ENCODE data around the gene GPD2.
A peak's percentile ranks its signal among the peaks of the same experiment; 100 is the strongest.

Gene GPD2

GRCh38 chr2:156398176-156398575 is 38.0 kb upstream of the GPD2 start:
- H4K20me1 ChIP-seq (ENCODE audit: insufficient read depth), result no peaks in the 10 kb centered on the region
- no peak for TF ChIP-seq CTCF (conservative IDR thresholded peaks at IDR 0.05; ENCODE audit: low read depth, low read length)
- no peak overlapping the region for H3K27ac ChIP-seq
- H3K4me1 ChIP-seq (ENCODE audit: low read depth, poor library complexity, severe bottlenecking), result peaks cover 21% of the 10 kb centered on the region
- no peaks in the 10 kb centered on the region for H3K27me3 ChIP-seq (ENCODE audit: insufficient read depth, low read depth)
- no peak overlapping the region for H3K9ac ChIP-seq
- no peaks in the 10 kb centered on the region for H3K79me2 ChIP-seq (ENCODE audit: insufficient read depth, low read depth)
- H2AFZ ChIP-seq (ENCODE audit: low read depth), result no peak overlapping the region
- no peak overlapping the region for H3K4me2 ChIP-seq
- H3K36me3 ChIP-seq (ENCODE audit: insufficient read depth), result no peaks in the 10 kb centered on the region
- no peak overlapping the region for H3K4me3 ChIP-seq (IDR thresholded peaks at IDR 0.05; ENCODE audit: insufficient read depth, low read depth, low read length)

- Histone ChIP-seq H2AFZ (ENCODE audit: low read depth) (peak overlapping the region; percentile 81), H3K4me2 (peak overlapping the region; percentile 74), H3K27ac (peak overlapping the region; percentile 34; the same call in 1 of the 2 replicates), H3K27me3 (ENCODE audit: insufficient read depth, low read depth) (no peaks in the 10 kb centered on the region), H3K36me3 (ENCODE audit: insufficient read depth) (no peaks in the 10 kb centered on the region), H3K4me3 (IDR thresholded peaks at IDR 0.05; ENCODE audit: insufficient read depth, low read depth, low read length) (peak overlapping the region; percentile 97), H3K9ac (peak overlapping the region; percentile 50), H3K4me1 (ENCODE audit: low read depth, poor library complexity, severe bottlenecking) (peaks cover 21% of the 10 kb centered on the region), H4K20me1 (ENCODE audit: insufficient read depth) (no peaks in the 10 kb centered on the region), H3K79me2 (ENCODE audit: insufficient read depth, low read depth) (no peaks in the 10 kb centered on the region)
- TF ChIP-seq CTCF (conservative IDR thresholded peaks at IDR 0.05; ENCODE audit: low read depth, low read length), result no peak
Observed at GRCh38 chr2:156399224-156399949, 36.8 kb upstream of the GPD2 start.

- H3K4me2 ChIP-seq, result peak overlapping the region; percentile 74
- no peaks in the 10 kb centered on the region for H4K20me1 ChIP-seq (ENCODE audit: insufficient read depth)
- H3K4me1 ChIP-seq (ENCODE audit: low read depth, poor library complexity, severe bottlenecking), result peaks cover 21% of the 10 kb centered on the region
- H3K9ac ChIP-seq, result peak overlapping the region; percentile 50
- no peaks in the 10 kb centered on the region for H3K36me3 ChIP-seq (ENCODE audit: insufficient read depth)
- H3K27me3 ChIP-seq (ENCODE audit: insufficient read depth, low read depth), result no peaks in the 10 kb centered on the region
- H2AFZ ChIP-seq (ENCODE audit: low read depth), result peak overlapping the region; percentile 81
- peak overlapping the region; percentile 97 for H3K4me3 ChIP-seq (IDR thresholded peaks at IDR 0.05; ENCODE audit: insufficient read depth, low read depth, low read length)
- H3K79me2 ChIP-seq (ENCODE audit: insufficient read depth, low read depth), result no peaks in the 10 kb centered on the region
- peak overlapping the region; percentile 34 for H3K27ac ChIP-seq
- no peak for TF ChIP-seq CTCF (conservative IDR thresholded peaks at IDR 0.05; ENCODE audit: low read depth, low read length)
Observed at GRCh38 chr2:156399950-156400705, 36.1 kb upstream of the GPD2 start.

GRCh38 chr2:156400706-156401678 is 35.2 kb upstream of the GPD2 start:
- peak overlapping the region; percentile 44 for H3K27ac ChIP-seq
- no peak for TF ChIP-seq CTCF (conservative IDR thresholded peaks at IDR 0.05; ENCODE audit: low read depth, low read length)
- no peaks in the 10 kb centered on the region for H3K79me2 ChIP-seq (ENCODE audit: insufficient read depth, low read depth)
- no peaks in the 10 kb centered on the region for H4K20me1 ChIP-seq (ENCODE audit: insufficient read depth)
- H3K4me3 ChIP-seq (IDR thresholded peaks at IDR 0.05; ENCODE audit: insufficient read depth, low read depth, low read length), result peak overlapping the region; percentile 97
- no peaks in the 10 kb centered on the region for H3K27me3 ChIP-seq (ENCODE audit: insufficient read depth, low read depth)
- no peaks in the 10 kb centered on the region for H3K36me3 ChIP-seq (ENCODE audit: insufficient read depth)
- H2AFZ ChIP-seq (ENCODE audit: low read depth), result peak overlapping the region; percentile 81
- H3K9ac ChIP-seq, result peak overlapping the region; percentile 50; the same call in 1 of the 2 replicates
- H3K4me2 ChIP-seq, result peak overlapping the region; percentile 74
- peaks cover 21% of the 10 kb centered on the region for H3K4me1 ChIP-seq (ENCODE audit: low read depth, poor library complexity, severe bottlenecking)

Data from KMS-11 (cell line).